ENCODE data around the gene ZFPM1. TPM values are rescaled to one million over a fixed set of nuclear protein-coding genes. Genes with fewer than 3 reads are reported as not detected.

ZFPM1 gene
- total RNA-seq, 1 donor from 2014 or later: 19.3 TPM

- H3K27ac Mint-ChIP-seq: no peak overlapping the region
- H3K4me1 Mint-ChIP-seq: peaks cover 2% of the 10 kb centered on the region
- intact Hi-C loops (cut with micrococcal nuclease): no loop called here
- H3K9me3 Mint-ChIP-seq: no peaks in the 10 kb centered on the region
- no peaks in the 10 kb centered on the region for H3K27me3 Mint-ChIP-seq
- no peak for DNase-seq
- no peak overlapping the region for H3K4me3 Mint-ChIP-seq
- H3K36me3 Mint-ChIP-seq (ENCODE audit: low read depth): no peaks in the 10 kb centered on the region
Measured at GRCh38 chr16:88442383-88442726, 10.7 kb upstream of the ZFPM1 start.

GRCh38 chr16:88442727-88443576 lies 10.1 kb upstream of the ZFPM1 start:
- Mint-ChIP-seq H3K4me1 (peaks cover 2% of the 10 kb centered on the region), H3K9me3 (no peaks in the 10 kb centered on the region), H3K4me3 (no peak overlapping the region), H3K27ac (no peak overlapping the region), H3K36me3 (ENCODE audit: low read depth) (no peaks in the 10 kb centered on the region), H3K27me3 (no peaks in the 10 kb centered on the region)
- peak; percentile 94 for DNase-seq
- intact Hi-C loops (cut with micrococcal nuclease): loop anchor here (1.0 kb wide), 2 partner anchors 84 to 119 kb away; no protein-coding TSS in a partner anchor

DNA sequence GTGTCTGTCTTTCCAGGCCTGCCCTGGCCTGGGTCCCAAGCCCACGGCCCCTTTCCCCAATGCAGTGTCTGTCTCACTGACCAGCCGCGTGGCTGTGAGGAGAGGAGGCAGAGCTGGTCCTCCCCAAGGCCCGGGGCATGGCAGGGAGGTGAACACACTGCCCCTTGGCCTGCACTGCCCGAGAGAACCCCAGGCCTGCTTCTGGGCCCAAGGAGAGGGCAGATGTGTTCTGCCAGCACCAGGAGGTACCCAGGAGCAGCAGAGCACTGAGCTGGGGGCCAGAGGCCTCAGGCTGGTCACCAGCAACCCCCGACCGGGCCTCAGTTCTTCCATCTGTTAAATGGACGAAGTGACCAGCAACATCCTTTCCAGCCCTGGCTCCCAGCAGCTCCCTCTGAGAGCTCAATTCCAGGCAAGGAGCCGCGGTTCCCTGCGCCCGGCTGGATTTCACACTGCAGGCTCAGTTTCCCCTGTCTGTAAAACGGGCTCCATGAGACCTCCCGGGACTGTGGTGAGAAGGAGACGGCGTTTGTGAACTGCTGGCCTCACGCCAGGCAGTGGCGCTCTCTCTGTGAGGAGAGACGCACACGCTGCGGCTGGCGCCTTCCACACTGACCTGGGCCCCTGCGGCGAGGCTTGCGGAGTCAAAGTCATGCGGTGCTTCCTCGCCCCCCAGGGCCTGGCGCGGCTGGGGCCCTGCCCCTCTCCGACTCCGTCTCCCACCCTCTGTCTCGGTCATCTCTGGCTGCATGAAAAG lies 8.1 kb upstream of the ZFPM1 start:
- no peaks in the 10 kb centered on the region for H3K9me3 Mint-ChIP-seq
- peaks cover 2% of the 10 kb centered on the region for H3K4me1 Mint-ChIP-seq
- H3K36me3 Mint-ChIP-seq (ENCODE audit: low read depth): no peaks in the 10 kb centered on the region
- H3K4me3 Mint-ChIP-seq: no peak overlapping the region
- H3K27ac Mint-ChIP-seq: no peak overlapping the region
- no peak for DNase-seq
- peaks cover 5% of the 10 kb centered on the region for H3K27me3 Mint-ChIP-seq
- intact Hi-C loops (cut with micrococcal nuclease): no loop called here

GRCh38 chr16:88445583-88445960 lies 7.5 kb upstream of the ZFPM1 start:
- DNase-seq: no peak
- H3K36me3 Mint-ChIP-seq (ENCODE audit: low read depth): no peaks in the 10 kb centered on the region
- H3K27ac Mint-ChIP-seq: no peak overlapping the region
- peaks cover 2% of the 10 kb centered on the region for H3K4me1 Mint-ChIP-seq
- H3K9me3 Mint-ChIP-seq: no peaks in the 10 kb centered on the region
- intact Hi-C loops (cut with micrococcal nuclease): no loop called here
- peaks cover 5% of the 10 kb centered on the region for H3K27me3 Mint-ChIP-seq
- no peak overlapping the region for H3K4me3 Mint-ChIP-seq

DNA sequence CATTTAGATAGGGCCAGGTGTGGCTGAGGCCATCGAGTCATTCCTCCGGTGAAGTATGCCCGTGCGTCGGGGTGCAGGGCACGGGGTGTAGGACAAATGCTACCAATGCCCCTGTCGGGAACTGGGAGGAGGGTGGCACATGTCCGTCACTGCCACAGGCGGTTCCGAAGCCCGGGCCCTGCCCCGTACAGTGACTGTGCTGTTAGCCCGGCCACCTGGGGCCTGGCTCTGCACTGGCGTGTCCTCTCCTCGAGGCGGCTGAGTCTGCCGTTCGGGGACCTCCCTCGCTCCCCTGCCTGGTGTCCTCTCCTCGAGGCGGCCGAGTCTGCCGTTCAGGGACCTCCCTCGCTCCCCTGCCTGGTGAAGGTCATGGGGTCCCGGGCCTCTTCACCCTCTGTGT lies 7.0 kb upstream of the ZFPM1 start:
- no peak for DNase-seq
- H3K36me3 Mint-ChIP-seq (ENCODE audit: low read depth): no peaks in the 10 kb centered on the region
- H3K9me3 Mint-ChIP-seq: no peaks in the 10 kb centered on the region
- H3K4me1 Mint-ChIP-seq: peaks cover 2% of the 10 kb centered on the region
- H3K27ac Mint-ChIP-seq: no peak overlapping the region
- no peak overlapping the region for H3K4me3 Mint-ChIP-seq
- peaks cover 8% of the 10 kb centered on the region for H3K27me3 Mint-ChIP-seq
- intact Hi-C loops (cut with micrococcal nuclease): no loop called here

- Mint-ChIP-seq H3K27ac (no peak overlapping the region), H3K27me3 (peaks cover 11% of the 10 kb centered on the region), H3K36me3 (ENCODE audit: low read depth) (no peaks in the 10 kb centered on the region), H3K4me3 (no peak overlapping the region), H3K9me3 (no peaks in the 10 kb centered on the region), H3K4me1 (peaks cover 3% of the 10 kb centered on the region)
- intact Hi-C loops (cut with micrococcal nuclease): no loop called here
- DNase-seq: no peak
Measured at GRCh38 chr16:88446736-88447135, 6.3 kb upstream of the ZFPM1 start.

GRCh38 chr16:88447881-88448280 lies 5.2 kb upstream of the ZFPM1 start:
- no peak for DNase-seq
- intact Hi-C loops (cut with micrococcal nuclease): no loop called here
- H3K4me3 Mint-ChIP-seq: no peak overlapping the region
- H3K27me3 Mint-ChIP-seq: peaks cover 11% of the 10 kb centered on the region
- H3K4me1 Mint-ChIP-seq: peaks cover 9% of the 10 kb centered on the region
- no peak overlapping the region for H3K27ac Mint-ChIP-seq
- no peaks in the 10 kb centered on the region for H3K36me3 Mint-ChIP-seq (ENCODE audit: low read depth)
- H3K9me3 Mint-ChIP-seq: no peaks in the 10 kb centered on the region

DNA sequence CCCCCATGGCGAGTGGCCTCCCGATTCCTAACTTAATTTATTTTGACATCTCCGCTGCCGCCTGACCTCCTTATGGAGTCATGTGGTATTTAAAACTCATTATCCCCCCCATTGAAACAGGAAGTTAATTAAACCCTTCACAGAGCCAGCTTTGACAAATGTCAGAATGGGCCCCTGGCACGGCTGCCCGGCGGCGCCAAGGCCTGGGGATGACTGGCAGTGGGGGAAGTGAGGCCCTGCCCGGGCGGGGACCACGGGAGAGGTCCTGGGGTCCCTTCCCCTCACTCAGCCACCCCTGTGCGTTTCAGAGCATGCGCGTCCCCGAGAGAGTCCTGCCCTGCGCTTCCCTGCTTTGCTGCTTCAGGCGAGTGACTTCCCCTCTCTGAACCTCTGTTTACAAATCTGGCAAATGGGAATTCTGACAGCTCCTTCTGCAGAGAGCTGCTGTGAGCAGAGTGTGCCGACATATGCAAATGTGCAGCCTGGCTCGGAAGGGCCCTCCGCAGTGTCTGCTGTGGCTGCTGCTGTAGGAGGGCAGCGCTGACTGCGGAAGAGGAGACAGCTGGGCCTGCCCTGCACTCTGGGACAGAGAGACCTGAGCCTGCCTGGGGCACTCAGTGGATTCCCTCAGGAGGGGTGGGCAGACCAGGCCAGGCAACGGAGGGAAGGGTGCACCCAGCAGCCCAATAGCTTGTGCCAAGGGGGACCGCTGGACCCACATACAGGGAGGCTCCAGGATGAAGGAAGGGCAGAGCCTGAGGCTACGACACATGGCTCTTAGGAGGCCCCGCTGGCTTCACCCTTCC lies 4.4 kb upstream of the ZFPM1 start:
- Mint-ChIP-seq H3K36me3 (ENCODE audit: low read depth) (no peaks in the 10 kb centered on the region), H3K27me3 (peaks cover 11% of the 10 kb centered on the region), H3K4me1 (peaks cover 7% of the 10 kb centered on the region), H3K27ac (no peak overlapping the region), H3K9me3 (no peaks in the 10 kb centered on the region), H3K4me3 (no peak overlapping the region)
- intact Hi-C loops (cut with micrococcal nuclease): no loop called here
- DNase-seq: no peak

DNA sequence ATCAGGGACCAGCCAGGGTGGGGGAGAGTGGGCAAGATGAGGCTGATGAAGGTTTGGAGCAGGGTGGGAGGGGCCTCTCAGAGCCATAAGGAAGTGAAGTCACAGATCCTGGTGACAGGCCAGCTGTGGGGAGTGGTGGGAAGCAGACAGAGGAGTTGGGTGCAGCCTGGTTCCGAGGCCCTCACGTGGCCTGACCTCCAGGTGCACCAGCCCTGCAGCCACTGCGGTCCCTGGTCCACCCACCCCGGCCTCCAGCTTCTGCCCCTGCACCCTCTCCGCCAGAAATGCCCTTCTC lies 3.9 kb upstream of the ZFPM1 start:
- H3K27me3 Mint-ChIP-seq: peaks cover 11% of the 10 kb centered on the region
- H3K27ac Mint-ChIP-seq: no peak overlapping the region
- peaks cover 7% of the 10 kb centered on the region for H3K4me1 Mint-ChIP-seq
- no peak for DNase-seq
- no peaks in the 10 kb centered on the region for H3K9me3 Mint-ChIP-seq
- intact Hi-C loops (cut with micrococcal nuclease): no loop called here
- no peak overlapping the region for H3K4me3 Mint-ChIP-seq
- no peaks in the 10 kb centered on the region for H3K36me3 Mint-ChIP-seq (ENCODE audit: low read depth)

- no peak for DNase-seq
- intact Hi-C loops (cut with micrococcal nuclease): loop anchor here (2.0 to 10.0 kb wide), 5 partner anchors 213 to 1057 kb away; partner anchors contain the start of genes CDH15, MAP1LC3B, MVD and PIEZO1
- Mint-ChIP-seq H3K27ac (peak overlapping the region; percentile 85), H3K36me3 (ENCODE audit: low read depth) (no peaks in the 10 kb centered on the region), H3K4me1 (peaks cover 18% of the 10 kb centered on the region), H3K4me3 (peak overlapping the region; percentile 88), H3K9me3 (no peaks in the 10 kb centered on the region), H3K27me3 (peaks cover 11% of the 10 kb centered on the region)
Measured at GRCh38 chr16:88451586-88452481, 1.2 kb upstream of the ZFPM1 start.

- H3K36me3 Mint-ChIP-seq (ENCODE audit: low read depth): no peaks in the 10 kb centered on the region
- H3K4me3 Mint-ChIP-seq: peak overlapping the region; percentile 88
- H3K27ac Mint-ChIP-seq: peak overlapping the region; percentile 85
- intact Hi-C loops (cut with micrococcal nuclease): loop anchor here (2.0 to 10.0 kb wide), 5 partner anchors 212 to 1058 kb away; partner anchors contain the start of genes CDH15, MAP1LC3B, MVD and PIEZO1
- H3K4me1 Mint-ChIP-seq: peaks cover 27% of the 10 kb centered on the region
- peak; percentile 100 for DNase-seq
- peaks cover 11% of the 10 kb centered on the region for H3K27me3 Mint-ChIP-seq
- H3K9me3 Mint-ChIP-seq: no peaks in the 10 kb centered on the region
Measured at GRCh38 chr16:88452482-88453216, 431 bp upstream of the ZFPM1 start.

DNA sequence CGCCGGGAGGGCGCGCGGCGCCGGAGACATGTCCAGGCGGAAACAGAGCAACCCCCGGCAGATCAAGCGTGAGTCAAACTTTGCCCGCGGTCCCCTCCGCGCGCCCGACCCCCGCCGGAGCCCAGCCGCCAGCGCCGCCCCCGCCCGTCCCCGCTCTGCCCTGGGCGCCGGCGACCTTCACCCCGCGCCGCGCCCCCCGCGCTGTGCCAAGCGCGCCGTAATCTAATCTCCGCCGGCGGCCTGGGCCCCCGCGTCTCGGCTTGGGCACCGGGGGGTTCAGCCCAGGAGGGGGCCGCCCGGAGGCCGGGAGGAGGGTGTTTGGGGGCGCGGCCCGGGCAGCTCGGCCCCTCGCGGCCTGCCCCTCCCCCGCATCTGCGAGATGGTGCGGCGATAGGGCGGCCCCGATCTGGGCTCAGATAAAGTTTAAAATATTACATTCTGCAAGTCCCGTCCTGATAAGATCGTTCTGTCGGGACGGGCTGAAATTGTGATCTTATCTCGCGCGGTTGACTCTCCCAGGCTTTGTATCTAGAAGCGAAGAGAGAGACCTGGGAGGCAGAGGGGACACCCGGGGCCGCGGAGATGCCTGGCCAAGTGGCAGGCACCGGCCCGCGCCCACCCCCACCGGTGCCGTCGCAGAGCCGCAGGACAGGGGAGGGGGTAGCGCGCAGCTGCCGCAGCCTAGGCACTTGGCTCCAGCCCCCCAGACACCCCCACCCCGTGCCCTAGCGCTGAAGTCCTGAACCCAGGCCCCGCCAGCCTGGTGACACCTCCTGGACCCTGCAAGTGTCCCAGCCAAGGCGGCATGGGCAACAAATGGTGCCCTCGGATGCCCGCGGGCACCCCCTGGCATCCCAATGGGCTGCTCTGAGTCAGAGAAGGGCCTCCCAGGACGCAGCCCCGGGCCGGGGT lies 787 bp downstream of the ZFPM1 start:
- Mint-ChIP-seq H3K9me3 (no peaks in the 10 kb centered on the region), H3K27ac (peak overlapping the region; percentile 95)
- intact Hi-C loops (cut with micrococcal nuclease): loop anchor here (2.0 to 10.0 kb wide), 6 partner anchors 117 to 1059 kb away; partner anchors contain the start of genes CDH15, MAP1LC3B, MVD and PIEZO1

More for the DNA sequence above, 787 bp downstream of the ZFPM1 start:
- peak overlapping the region; percentile 96 for H3K4me3 Mint-ChIP-seq
- H3K27me3 Mint-ChIP-seq: peaks cover 8% of the 10 kb centered on the region
- no peaks in the 10 kb centered on the region for H3K36me3 Mint-ChIP-seq (ENCODE audit: low read depth)
- peak; percentile 82 for DNase-seq
- peaks cover 31% of the 10 kb centered on the region for H3K4me1 Mint-ChIP-seq
